Mesenchymal stem cell (in vitro differentiated cells and primary cell): Measurements from ENCODE around the gene SOCS1.

ENCODE experiments used
- DNase-seq: peaks from one replicate; pipeline ENCODE4 v3.0.0-alpha.2; 2013
- H2AFZ ChIP-seq: one replicate; pipeline ENCODE4 v1.6.1; 2013; ENCODE audit warnings: low read depth, mild to moderate bottlenecking, control low read depth, inconsistent platforms, low read length, moderate library complexity
- H2AK5ac ChIP-seq: 2 replicates; pipeline ENCODE4 v1.6.1; 2013; ENCODE audit warnings: low read length, moderate library complexity, mild to moderate bottlenecking, inconsistent platforms; ENCODE audit not compliant: severe bottlenecking
- H2BK120ac ChIP-seq: one replicate; pipeline ENCODE4 v1.6.1; 2013; ENCODE audit warnings: low read depth, mild to moderate bottlenecking, inconsistent platforms, low read length, moderate library complexity
- H2BK12ac ChIP-seq, 2 experiments: one replicate each; pipeline ENCODE4 v1.6.1; 2013; ENCODE audit warnings: inconsistent platforms in 2 of 2, low read length in 2 of 2, mild to moderate bottlenecking in 2 of 2, moderate library complexity in 2 of 2, control low read depth in 1 of 2
- H2BK15ac ChIP-seq: one replicate; pipeline ENCODE4 v1.6.1; 2013; ENCODE audit warnings: mild to moderate bottlenecking, low read depth, inconsistent platforms; ENCODE audit not compliant: poor library complexity, severe bottlenecking
- H2BK5ac ChIP-seq: 2 replicates; pipeline ENCODE4 v1.6.1; 2013; ENCODE audit warnings: low read depth, mild to moderate bottlenecking, low read length, control low read depth, inconsistent platforms; ENCODE audit not compliant: poor library complexity, severe bottlenecking
- H3K14ac ChIP-seq, 2 experiments: one replicate each; pipeline ENCODE4 v1.6.1; 2013; ENCODE audit warnings: inconsistent platforms in 2 of 2, low read length in 2 of 2, control low read depth in 1 of 2, mild to moderate bottlenecking in 1 of 2, moderate library complexity in 1 of 2
- H3K18ac ChIP-seq, 2 experiments: one replicate each; pipeline ENCODE4 v1.6.1; 2013; ENCODE audit warnings: inconsistent platforms in 2 of 2, low read length in 2 of 2, control low read depth in 1 of 2, low read depth in 1 of 2, mild to moderate bottlenecking in 1 of 2
- H3K23ac ChIP-seq, 2 experiments: one replicate each; pipeline ENCODE4 v1.6.1; 2013; ENCODE audit warnings: inconsistent platforms in 2 of 2, low read length in 2 of 2, mild to moderate bottlenecking in 2 of 2, moderate library complexity in 2 of 2, control low read depth in 1 of 2
- H3K27ac ChIP-seq: 2 replicates; pipeline ENCODE4 v1.5.1; 2013; ENCODE audit warnings: mild to moderate bottlenecking, moderate library complexity, low read length, control low read depth, inconsistent platforms; ENCODE audit not compliant: poor library complexity, severe bottlenecking
- H3K27me3 ChIP-seq, 2 experiments: 2 replicates each; pipeline versions ENCODE4 v1.6.1 to v1.7.0; 2013; ENCODE audit warnings: low read length in 2 of 2, mild to moderate bottlenecking in 2 of 2, moderate library complexity in 2 of 2, control low read depth in 1 of 2, inconsistent platforms in 1 of 2; ENCODE audit not compliant: control insufficient read depth in 1 of 2, insufficient read depth in 1 of 2
- H3K36me3 ChIP-seq, 2 experiments: 2 replicates each; pipeline versions ENCODE4 v1.6.1 to v1.7.0; 2013; ENCODE audit warnings: low read length in 2 of 2, control low read depth in 1 of 2, inconsistent platforms in 1 of 2, low read depth in 1 of 2, mild to moderate bottlenecking in 1 of 2; ENCODE audit not compliant: insufficient read depth in 2 of 2, control insufficient read depth in 1 of 2
- H3K4ac ChIP-seq, 2 experiments: one replicate each; pipeline ENCODE4 v1.6.1; 2013; ENCODE audit warnings: inconsistent platforms in 2 of 2, low read length in 2 of 2, mild to moderate bottlenecking in 2 of 2, moderate library complexity in 2 of 2, control low read depth in 1 of 2, low read depth in 1 of 2
- H3K4me1 ChIP-seq: 2 replicates; pipeline ENCODE4 v1.6.1; 2013; ENCODE audit warnings: low read depth, low read length, control low read depth; ENCODE audit not compliant: control insufficient read depth, insufficient read depth
- H3K4me2 ChIP-seq: 2 replicates; pipeline ENCODE4 v1.6.1; 2013; ENCODE audit warnings: low read length, mild to moderate bottlenecking, inconsistent platforms; ENCODE audit not compliant: poor library complexity, severe bottlenecking
- H3K4me3 ChIP-seq, 2 experiments: 2 replicates each; pipeline versions ENCODE4 v1.5.1 to v1.7.0; 2013; ENCODE audit warnings: low read length in 2 of 2, mild to moderate bottlenecking in 2 of 2, control low read depth in 1 of 2, low read depth in 1 of 2; ENCODE audit not compliant: insufficient read depth in 1 of 2
- H3K79me1 ChIP-seq: replicated peaks from 2 replicates; pipeline ENCODE4 v1.6.1; 2013; ENCODE audit warnings: mild to moderate bottlenecking, control low read depth, low read length, inconsistent platforms; ENCODE audit not compliant: poor library complexity, severe bottlenecking
- H3K9ac ChIP-seq: 2 replicates; pipeline ENCODE4 v1.7.0; 2013; ENCODE audit warnings: mild to moderate bottlenecking, low read length, moderate library complexity
- H3K9me3 ChIP-seq: 2 replicates; pipeline ENCODE4 v1.7.0; 2013; ENCODE audit warnings: mild to moderate bottlenecking, low read length; ENCODE audit not compliant: control insufficient read depth
- H4K8ac ChIP-seq: one replicate; pipeline ENCODE4 v1.6.1; 2013; ENCODE audit warnings: inconsistent platforms, mild to moderate bottlenecking, low read length, moderate library complexity
- H4K91ac ChIP-seq: one replicate; pipeline ENCODE4 v1.6.1; 2013; ENCODE audit warnings: mild to moderate bottlenecking, low read length, inconsistent platforms
- WGBS: methylation state at CpG from one replicate; pipeline ENCODE4 v1.1.7; 2013; ENCODE audit warnings: mixed read lengths; 5-methylcytosine and 5-hydroxymethylcytosine counted together

The SOCS1 gene

GRCh38 chr16:11257131-11257938, 1.3 kb upstream of the SOCS1 start:
- Histone ChIP-seq H4K91ac (peak overlapping the region; percentile 12), H3K4me3 (peak overlapping the region; percentile 61 to 91), H3K9ac (peak overlapping the region; percentile 98), H3K4me2 (peak overlapping the region; percentile 78), H3K14ac (peak overlapping the region in 1 of 2 experiments; percentile 21), H3K4ac (peak overlapping the region; percentile 31 to 44), H3K36me3 (peaks cover 0 to 17% of the 10 kb centered on the region in 2 experiments), H2BK120ac (peak overlapping the region; percentile 90), H3K23ac (no peak overlapping the region), H4K8ac (peak overlapping the region; percentile 29), H2BK12ac (peak overlapping the region; percentile 12 to 91), H3K18ac (peak overlapping the region; percentile 71 to 95), H3K9me3 (no peaks in the 10 kb centered on the region), H2AFZ (no peak overlapping the region), H3K79me1 (peaks cover 5% of the 10 kb centered on the region), H3K27me3 (peaks cover 0 to 13% of the 10 kb centered on the region in 2 experiments), H3K27ac (peak overlapping the region; percentile 49), H2BK5ac (no peak overlapping the region), H2AK5ac (peak overlapping the region; percentile 28), H3K4me1 (peaks cover 33% of the 10 kb centered on the region), H2BK15ac (peak overlapping the region; percentile 73)
- WGBS: 31% methylated on average over 18 of the region's 21 CpGs
- DNase-seq: peak; percentile 87

- no peaks in the 10 kb centered on the region for H3K9me3 ChIP-seq
- 2% methylated on average over 31 of the region's 32 CpGs for WGBS
- H3K27ac ChIP-seq: peak overlapping the region; percentile 82
- H3K79me1 ChIP-seq: peaks cover 5% of the 10 kb centered on the region
- peak overlapping the region; percentile 90 for H2BK120ac ChIP-seq
- peak overlapping the region; percentile 98 for H3K9ac ChIP-seq
- H2AFZ ChIP-seq: peak overlapping the region; percentile 36
- peaks cover 0 to 11% of the 10 kb centered on the region in 2 experiments for H3K27me3 ChIP-seq
- peak overlapping the region; percentile 78 for H3K4me2 ChIP-seq
- H4K8ac ChIP-seq: peak overlapping the region; percentile 29
- peak; percentile 81 for DNase-seq
- H2BK5ac ChIP-seq: peak overlapping the region; percentile 84
- H3K23ac ChIP-seq: peak overlapping the region in 1 of 2 experiments; percentile 35
- H3K4me3 ChIP-seq: peak overlapping the region; percentile 61 to 91
- peaks cover 0 to 20% of the 10 kb centered on the region in 2 experiments for H3K36me3 ChIP-seq
- H3K14ac ChIP-seq: peak overlapping the region in 1 of 2 experiments; percentile 11
- peak overlapping the region; percentile 12 to 54 for H2BK12ac ChIP-seq
- H4K91ac ChIP-seq: peak overlapping the region; percentile 12
- H3K4me1 ChIP-seq: peaks cover 37% of the 10 kb centered on the region
- H3K18ac ChIP-seq: peak overlapping the region; percentile 93 to 95
- peak overlapping the region; percentile 30 for H2BK15ac ChIP-seq
- peak overlapping the region; percentile 49 for H2AK5ac ChIP-seq
- H3K4ac ChIP-seq: peak overlapping the region; percentile 31 to 81
Observed at GRCh38 chr16:11256661-11257130, 692 bp upstream of the SOCS1 start.

DNA sequence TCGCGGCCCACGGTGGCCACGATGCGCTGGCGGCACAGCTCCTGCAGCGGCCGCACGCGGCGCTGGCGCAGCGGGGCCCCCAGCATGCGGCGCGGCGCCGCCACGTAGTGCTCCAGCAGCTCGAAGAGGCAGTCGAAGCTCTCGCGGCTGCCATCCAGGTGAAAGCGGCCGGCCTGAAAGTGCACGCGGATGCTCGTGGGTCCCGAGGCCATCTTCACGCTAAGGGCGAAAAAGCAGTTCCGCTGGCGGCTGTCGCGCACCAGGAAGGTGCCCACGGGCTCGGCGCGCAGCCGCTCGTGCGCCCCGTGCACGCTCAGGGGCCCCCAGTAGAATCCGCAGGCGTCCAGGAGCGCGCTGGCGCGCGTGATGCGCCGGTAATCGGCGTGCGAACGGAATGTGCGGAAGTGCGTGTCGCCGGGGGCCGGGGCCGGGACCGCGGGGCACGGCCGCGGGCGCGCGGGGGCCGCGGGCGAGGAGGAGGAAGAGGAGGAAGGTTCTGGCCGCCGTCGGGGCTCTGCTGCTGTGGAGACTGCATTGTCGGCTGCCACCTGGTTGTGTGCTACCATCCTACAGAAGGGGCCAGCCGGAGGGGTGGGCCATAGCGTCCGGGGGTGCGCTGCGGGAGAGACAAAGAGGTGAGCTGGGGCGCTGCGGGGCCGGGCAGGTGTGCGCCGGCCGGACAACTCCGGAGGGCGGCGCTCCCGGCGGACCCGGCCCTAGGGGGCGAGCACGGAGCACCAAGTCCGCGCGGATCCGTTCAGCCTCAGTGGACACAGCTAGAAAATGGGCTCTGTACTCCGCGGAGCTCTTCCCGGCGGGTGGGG, 879 bp downstream of the SOCS1 start:
- H2AFZ ChIP-seq: no peak overlapping the region
- no peaks in the 10 kb centered on the region for H3K9me3 ChIP-seq
- under 1% methylated on average over 86 of the region's 105 CpGs for WGBS
- peak overlapping the region in 1 of 2 experiments; percentile 99 for H3K23ac ChIP-seq
- H2BK12ac ChIP-seq: peak overlapping the region in 1 of 2 experiments; percentile 67
- H3K4ac ChIP-seq: peak overlapping the region; percentile 67 to 89
- H2AK5ac ChIP-seq: no peak overlapping the region
- peak overlapping the region; percentile 84 for H3K9ac ChIP-seq
- H3K27ac ChIP-seq: peak overlapping the region; percentile 57
- peak overlapping the region; percentile 89 to 97 for H3K18ac ChIP-seq
- peak overlapping the region; percentile 83 for H4K8ac ChIP-seq
- H2BK15ac ChIP-seq: peak overlapping the region; percentile 60
- peak overlapping the region; percentile 80 to 84 for H3K4me3 ChIP-seq
- H4K91ac ChIP-seq: peak overlapping the region; percentile 90
- H3K79me1 ChIP-seq: peaks cover 5% of the 10 kb centered on the region
- peaks cover 42% of the 10 kb centered on the region for H3K4me1 ChIP-seq
- peak overlapping the region; percentile 90 for H3K4me2 ChIP-seq
- H2BK120ac ChIP-seq: no peak overlapping the region
- peak; percentile 65 for DNase-seq
- H3K14ac ChIP-seq: peak overlapping the region in 1 of 2 experiments; percentile 44
- peaks cover 0 to 4% of the 10 kb centered on the region in 2 experiments for H3K27me3 ChIP-seq
- H3K36me3 ChIP-seq: peaks cover 0 to 24% of the 10 kb centered on the region in 2 experiments
- peak overlapping the region; percentile 63 for H2BK5ac ChIP-seq
